ENCODE measurements around the gene HSPA2. TPM values are rescaled to one million over a fixed set of nuclear protein-coding genes. Genes with fewer than 3 reads are reported as not detected.

HSPA2 gene
- polyA plus RNA-seq, 1 experiment, result 96.1 TPM

DNA sequence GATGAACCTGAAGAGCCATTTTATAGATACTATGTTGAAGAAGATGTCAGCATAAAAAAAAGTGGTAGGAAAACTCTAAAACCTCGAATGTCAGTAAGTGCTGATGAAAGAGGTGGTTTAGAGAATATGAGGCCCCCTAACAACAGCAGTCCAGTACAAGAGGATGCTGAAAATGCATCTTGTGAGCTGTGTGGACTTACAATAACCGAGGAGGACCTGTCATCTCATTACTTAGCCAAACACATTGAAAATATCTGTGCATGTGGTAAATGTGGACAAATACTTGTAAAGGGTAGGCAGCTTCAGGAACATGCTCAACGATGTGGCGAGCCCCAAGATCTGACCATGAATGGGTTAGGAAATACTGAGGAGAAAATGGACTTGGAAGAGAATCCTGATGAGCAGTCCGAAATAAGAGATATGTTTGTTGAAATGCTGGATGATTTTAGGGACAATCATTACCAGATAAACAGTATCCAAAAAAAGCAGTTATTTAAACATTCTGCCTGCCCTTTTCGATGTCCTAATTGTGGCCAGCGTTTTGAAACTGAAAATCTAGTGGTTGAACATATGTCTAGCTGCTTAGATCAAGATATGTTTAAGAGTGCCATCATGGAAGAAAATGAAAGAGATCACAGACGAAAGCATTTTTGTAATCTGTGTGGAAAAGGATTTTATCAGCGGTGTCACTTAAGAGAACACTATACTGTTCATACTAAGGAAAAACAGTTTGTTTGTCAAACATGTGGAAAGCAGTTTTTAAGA lies 17.8 kb upstream of the HSPA2 start:
- DNase-seq (ENCODE audit: low read depth), result no peak
- ChIA-PET POLR2A (no interaction called here), CTCF (interaction anchor here (1.1 to 3.4 kb wide), 4 partner anchors 11 to 93 kb away, joined by 3 to 26 read pairs (median 8); partner anchors contain the start of gene HSPA2)
- 0 out of 2 replicates have a peak, but pooled peaks cover 4% of the 10 kb centered on the region for H3K36me3 ChIP-seq (ENCODE audit: control insufficient read depth, insufficient read depth, low read length)
- TF ChIP-seq, protein P1, sequence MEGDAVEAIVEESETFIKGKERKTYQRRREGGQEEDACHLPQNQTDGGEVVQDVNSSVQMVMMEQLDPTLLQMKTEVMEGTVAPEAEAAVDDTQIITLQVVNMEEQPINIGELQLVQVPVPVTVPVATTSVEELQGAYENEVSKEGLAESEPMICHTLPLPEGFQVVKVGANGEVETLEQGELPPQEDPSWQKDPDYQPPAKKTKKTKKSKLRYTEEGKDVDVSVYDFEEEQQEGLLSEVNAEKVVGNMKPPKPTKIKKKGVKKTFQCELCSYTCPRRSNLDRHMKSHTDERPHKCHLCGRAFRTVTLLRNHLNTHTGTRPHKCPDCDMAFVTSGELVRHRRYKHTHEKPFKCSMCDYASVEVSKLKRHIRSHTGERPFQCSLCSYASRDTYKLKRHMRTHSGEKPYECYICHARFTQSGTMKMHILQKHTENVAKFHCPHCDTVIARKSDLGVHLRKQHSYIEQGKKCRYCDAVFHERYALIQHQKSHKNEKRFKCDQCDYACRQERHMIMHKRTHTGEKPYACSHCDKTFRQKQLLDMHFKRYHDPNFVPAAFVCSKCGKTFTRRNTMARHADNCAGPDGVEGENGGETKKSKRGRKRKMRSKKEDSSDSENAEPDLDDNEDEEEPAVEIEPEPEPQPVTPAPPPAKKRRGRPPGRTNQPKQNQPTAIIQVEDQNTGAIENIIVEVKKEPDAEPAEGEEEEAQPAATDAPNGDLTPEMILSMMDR (IDR thresholded peaks at IDR 0.05; ENCODE audit: insufficient read depth, low read depth, low read length), result no peak
- H3K27me3 ChIP-seq (ENCODE audit: control insufficient read depth, insufficient read depth, low read length), result no peaks in the 10 kb centered on the region
- no peak overlapping the region for H3K4me3 ChIP-seq (ENCODE audit: low read depth, low read length)

DNA sequence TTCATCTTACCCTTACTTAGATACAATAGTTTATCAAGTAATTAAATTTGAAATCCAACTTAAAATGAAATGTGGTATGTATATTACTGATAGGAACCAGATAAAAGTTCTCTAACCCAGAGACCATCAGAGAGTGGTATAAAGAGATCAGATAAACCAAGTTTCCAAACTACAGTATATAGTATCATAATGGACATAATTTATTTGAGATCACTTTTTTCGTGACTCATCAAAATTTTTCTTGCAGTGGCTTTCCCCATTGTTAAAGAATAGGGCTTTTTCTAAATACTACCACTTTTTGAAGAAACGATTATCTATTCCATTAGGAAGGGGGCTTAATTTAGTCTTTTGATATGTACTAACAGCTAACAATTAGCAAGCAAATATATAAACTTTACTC lies 15.2 kb upstream of the HSPA2 start:
- Histone ChIP-seq H3K36me3 (ENCODE audit: control insufficient read depth, insufficient read depth, low read length) (0 out of 2 replicates have a peak, but pooled peaks cover 4% of the 10 kb centered on the region), H3K4me3 (ENCODE audit: low read depth, low read length) (no peak overlapping the region), H3K27me3 (ENCODE audit: control insufficient read depth, insufficient read depth, low read length) (no peaks in the 10 kb centered on the region)
- TF ChIP-seq, protein P1 (IDR thresholded peaks at IDR 0.05; ENCODE audit: insufficient read depth, low read depth, low read length), result no peak
- no peak for DNase-seq (ENCODE audit: low read depth)
- POLR2A ChIA-PET, result no interaction called here
- CTCF ChIA-PET, result interaction anchor here (0.7 to 1.9 kb wide), 3 partner anchors 9 to 16 kb away, joined by 3 to 9 read pairs (median 4); no protein-coding TSS in a partner anchor

DNA sequence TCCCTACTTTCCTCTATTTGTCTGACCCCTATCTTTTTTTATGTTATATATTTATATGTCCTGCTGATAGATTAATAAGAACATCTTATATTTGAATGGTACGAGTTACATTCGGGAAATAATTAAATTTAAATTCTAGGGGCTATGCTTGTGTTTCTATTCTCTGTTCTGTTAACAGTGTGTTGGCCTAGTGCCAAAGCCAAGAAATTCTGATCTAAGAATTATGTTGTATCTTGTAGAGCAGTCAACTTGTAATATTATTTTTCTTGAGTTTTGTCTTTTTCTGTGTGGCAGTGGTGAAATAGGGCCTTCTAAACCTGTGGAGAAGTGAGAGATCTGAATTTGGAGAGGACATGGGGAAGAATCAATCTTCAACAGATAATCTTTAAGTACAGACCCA lies 9.0 kb upstream of the HSPA2 start:
- no peak for DNase-seq (ENCODE audit: low read depth)
- Histone ChIP-seq H3K4me3 (ENCODE audit: low read depth, low read length) (no peak overlapping the region), H3K27me3 (ENCODE audit: control insufficient read depth, insufficient read depth, low read length) (no peaks in the 10 kb centered on the region), H3K36me3 (ENCODE audit: control insufficient read depth, insufficient read depth, low read length) (no peaks in the 10 kb centered on the region)
- TF ChIP-seq, protein P1 (IDR thresholded peaks at IDR 0.05; ENCODE audit: insufficient read depth, low read depth, low read length), result no peak
- ChIA-PET CTCF (no interaction called here), POLR2A (no interaction called here)

DNA sequence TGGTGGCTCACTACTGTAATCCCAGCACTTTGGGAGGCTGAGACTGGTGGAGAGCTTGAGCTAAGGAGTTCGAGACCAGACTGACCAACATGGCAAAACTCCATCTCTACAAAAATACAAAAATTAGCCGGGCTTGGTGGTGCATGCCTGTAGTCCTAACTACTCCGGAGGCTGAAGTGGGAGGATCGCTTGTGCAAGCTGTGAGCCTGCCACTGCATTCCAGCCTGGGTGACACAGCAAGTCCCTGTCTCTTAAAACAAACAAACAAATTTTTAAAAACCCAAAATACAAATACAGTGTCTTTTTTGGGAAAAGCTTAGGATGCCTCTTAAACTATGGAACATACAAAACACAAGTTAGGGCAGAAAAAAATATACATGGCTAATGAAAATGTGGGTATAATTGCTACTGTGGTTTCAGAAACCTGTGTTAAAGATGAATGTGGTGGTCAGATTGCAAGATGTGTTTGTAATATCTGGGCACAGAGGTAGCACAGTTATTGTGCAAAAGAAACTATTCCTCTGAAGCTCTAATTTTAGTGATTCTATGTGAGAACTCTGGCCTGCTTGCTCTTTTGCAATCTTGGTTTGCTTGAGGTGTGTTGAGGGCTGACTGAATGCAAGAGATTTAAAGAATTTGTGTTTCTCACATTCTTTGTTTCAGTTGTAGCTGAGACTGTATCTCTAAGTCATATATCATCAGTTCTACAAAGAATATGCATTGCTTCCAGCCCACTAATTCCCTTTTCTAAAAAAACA lies 3.9 kb upstream of the HSPA2 start:
- POLR2A ChIA-PET, result no interaction called here
- Histone ChIP-seq H3K36me3 (ENCODE audit: control insufficient read depth, insufficient read depth, low read length) (no peaks in the 10 kb centered on the region), H3K4me3 (ENCODE audit: low read depth, low read length) (no peak overlapping the region), H3K27me3 (ENCODE audit: control insufficient read depth, insufficient read depth, low read length) (no peaks in the 10 kb centered on the region)
- DNase-seq (ENCODE audit: low read depth), result peak; percentile 33
- CTCF ChIA-PET, result interaction anchor here (0.6 to 7.9 kb wide), 9 partner anchors 12 to 351 kb away, joined by 3 to 91 read pairs (median 5); no protein-coding TSS in a partner anchor
- TF ChIP-seq, protein P1 (IDR thresholded peaks at IDR 0.05; ENCODE audit: insufficient read depth, low read depth, low read length), result no peak
